ENCODE results near the gene TRAF5.
A peak's percentile ranks its signal among the peaks of the same experiment; 100 is the strongest.

TRAF5 gene

GRCh38 chr1:211356723-211357407 is 30.2 kb downstream of the TRAF5 start:
- Histone ChIP-seq H3K4me1 (ENCODE audit: low read length) (peaks cover 44% of the 10 kb centered on the region), H3K9me3 (replicated peaks; ENCODE audit: insufficient read depth, low read length) (no peaks in the 10 kb centered on the region), H3K9me2 (replicated peaks; ENCODE audit: insufficient read depth, low read length) (no peaks in the 10 kb centered on the region), H3K27ac (ENCODE audit: low read length) (no peak overlapping the region), H3K9ac (ENCODE audit: low read length) (no peak overlapping the region), H3K36me3 (replicated peaks; ENCODE audit: insufficient read depth, low read length) (no peaks in the 10 kb centered on the region), H3K79me2 (ENCODE audit: low read length) (peaks cover under 1% of the 10 kb centered on the region; the same call in 1 of the 2 replicates), H2AFZ (ENCODE audit: low read length) (no peak overlapping the region), H3K4me3 (ENCODE audit: low read length) (no peak overlapping the region), H3F3A (ENCODE audit: insufficient read depth, low read length) (peaks cover 38% of the 10 kb centered on the region), H3K27me3 (replicated peaks; ENCODE audit: insufficient read depth, low read length) (no peaks in the 10 kb centered on the region), H3K4me2 (ENCODE audit: low read depth, low read length) (no peak overlapping the region), H4K20me1 (ENCODE audit: insufficient read depth, low read length) (no peaks in the 10 kb centered on the region)
- DNase-seq: no peak
- TF ChIP-seq EZH2phosphoT487 (IDR thresholded peaks at IDR 0.05; ENCODE audit: low read length): no peak
- TF ChIP-seq EZH2 (optimal IDR thresholded peaks at IDR 0.05; ENCODE audit: low read depth, low read length): no peak
- TF ChIP-seq CTCF (IDR thresholded peaks at IDR 0.05; ENCODE audit: low read length): no peak

GRCh38 chr1:211358685-211359084 is 32.1 kb downstream of the TRAF5 start:
- Histone ChIP-seq H3K36me3 (replicated peaks; ENCODE audit: insufficient read depth, low read length) (no peaks in the 10 kb centered on the region), H3K9me3 (replicated peaks; ENCODE audit: insufficient read depth, low read length) (no peaks in the 10 kb centered on the region), H3K27ac (ENCODE audit: low read length) (no peak overlapping the region), H3K27me3 (replicated peaks; ENCODE audit: insufficient read depth, low read length) (no peaks in the 10 kb centered on the region), H3K4me1 (ENCODE audit: low read length) (peaks cover 30% of the 10 kb centered on the region), H3K79me2 (ENCODE audit: low read length) (no peaks in the 10 kb centered on the region), H3F3A (ENCODE audit: insufficient read depth, low read length) (peaks cover 25% of the 10 kb centered on the region), H3K4me2 (ENCODE audit: low read depth, low read length) (no peak overlapping the region), H4K20me1 (ENCODE audit: insufficient read depth, low read length) (no peaks in the 10 kb centered on the region), H3K9ac (ENCODE audit: low read length) (no peak overlapping the region), H3K9me2 (replicated peaks; ENCODE audit: insufficient read depth, low read length) (no peaks in the 10 kb centered on the region), H2AFZ (ENCODE audit: low read length) (no peak overlapping the region), H3K4me3 (ENCODE audit: low read length) (no peak overlapping the region)
- no peak for TF ChIP-seq EZH2phosphoT487 (IDR thresholded peaks at IDR 0.05; ENCODE audit: low read length)
- no peak for TF ChIP-seq CTCF (IDR thresholded peaks at IDR 0.05; ENCODE audit: low read length)
- TF ChIP-seq EZH2 (optimal IDR thresholded peaks at IDR 0.05; ENCODE audit: low read depth, low read length): no peak
- no peak for DNase-seq

GRCh38 chr1:211359876-211360275 is 33.2 kb downstream of the TRAF5 start:
- H3K4me3 ChIP-seq (ENCODE audit: low read length): peak overlapping the region; percentile 43
- no peaks in the 10 kb centered on the region for H3K79me2 ChIP-seq (ENCODE audit: low read length)
- peak; percentile 91 for DNase-seq
- no peaks in the 10 kb centered on the region for H3K9me3 ChIP-seq (replicated peaks; ENCODE audit: insufficient read depth, low read length)
- H3K36me3 ChIP-seq (replicated peaks; ENCODE audit: insufficient read depth, low read length): no peaks in the 10 kb centered on the region
- peak overlapping the region; percentile 45; the same call in 1 of the 2 replicates for H3K9ac ChIP-seq (ENCODE audit: low read length)
- H3K4me2 ChIP-seq (ENCODE audit: low read depth, low read length): peak overlapping the region; percentile 72
- no peaks in the 10 kb centered on the region for H3K9me2 ChIP-seq (replicated peaks; ENCODE audit: insufficient read depth, low read length)
- peak overlapping the region; percentile 49 for H2AFZ ChIP-seq (ENCODE audit: low read length)
- peak overlapping the region; percentile 80 for H3K27ac ChIP-seq (ENCODE audit: low read length)
- H3K27me3 ChIP-seq (replicated peaks; ENCODE audit: insufficient read depth, low read length): no peaks in the 10 kb centered on the region
- H3K4me1 ChIP-seq (ENCODE audit: low read length): peaks cover 26% of the 10 kb centered on the region
- peaks cover 24% of the 10 kb centered on the region for H3F3A ChIP-seq (ENCODE audit: insufficient read depth, low read length)
- H4K20me1 ChIP-seq (ENCODE audit: insufficient read depth, low read length): no peaks in the 10 kb centered on the region
- TF ChIP-seq EZH2phosphoT487 (IDR thresholded peaks at IDR 0.05; ENCODE audit: low read length) (no peak), EZH2 (optimal IDR thresholded peaks at IDR 0.05; ENCODE audit: low read depth, low read length) (no peak), CTCF (IDR thresholded peaks at IDR 0.05; ENCODE audit: low read length) (no peak)
